Eye (tissue), 1 donor: ENCODE measurements around the gene CAMK1D.
A peak's percentile ranks its signal among the peaks of the same experiment; 100 is the strongest.
"Not testable (repeated sequence)": the region's sequence is repeated elsewhere in the genome, so short reads cannot be mapped to it uniquely, and the experiment has no call there.

Source experiments
- DNase-seq: peaks from one replicate; pipeline ENCODE4 v3.0.0-alpha.2; 2015

Gene CAMK1D

DNA sequence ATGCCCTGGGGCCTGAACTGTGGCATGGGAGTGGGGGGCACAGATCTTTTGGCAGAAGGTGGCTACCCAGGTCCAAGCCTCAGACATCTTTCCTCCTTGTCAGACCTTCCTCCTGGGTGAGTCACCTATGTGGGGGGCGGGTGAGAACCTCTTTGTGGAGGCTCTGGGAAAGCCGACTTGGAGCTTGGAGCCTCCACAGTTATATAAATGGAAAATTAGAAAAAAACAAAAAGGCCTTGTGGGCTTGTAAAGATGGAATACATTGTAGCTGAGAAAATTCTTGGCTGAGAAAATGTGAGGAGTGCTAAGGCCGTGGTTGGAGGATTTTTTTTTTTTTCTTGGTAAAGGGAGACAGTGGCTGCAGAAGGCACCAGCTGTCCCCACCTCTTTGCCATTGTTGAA is 359.7 kb downstream of the CAMK1D start:
- DNase-seq = no peak

DNA sequence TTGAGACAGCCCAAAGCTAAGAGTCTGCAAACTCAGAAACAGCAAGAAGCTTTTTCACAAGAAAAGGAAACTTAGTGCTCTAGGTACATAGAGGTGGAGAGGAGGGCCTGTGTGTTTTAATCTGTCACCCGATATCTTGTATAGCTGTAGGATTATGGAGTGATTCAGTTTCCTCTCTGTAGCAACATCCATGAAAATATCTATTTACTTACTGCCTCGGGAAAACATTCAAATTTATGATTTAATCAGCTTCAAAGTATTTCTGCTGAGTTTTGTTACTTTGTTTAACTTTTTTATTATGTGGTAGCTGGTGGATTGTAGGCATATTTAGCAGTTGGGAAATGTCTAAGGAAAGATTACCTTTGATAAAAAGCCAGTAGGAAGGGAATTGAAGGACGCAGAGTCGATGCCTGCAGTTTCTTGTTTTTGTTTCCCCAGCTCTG is 360.2 kb downstream of the CAMK1D start:
- DNase-seq = no peak

DNA sequence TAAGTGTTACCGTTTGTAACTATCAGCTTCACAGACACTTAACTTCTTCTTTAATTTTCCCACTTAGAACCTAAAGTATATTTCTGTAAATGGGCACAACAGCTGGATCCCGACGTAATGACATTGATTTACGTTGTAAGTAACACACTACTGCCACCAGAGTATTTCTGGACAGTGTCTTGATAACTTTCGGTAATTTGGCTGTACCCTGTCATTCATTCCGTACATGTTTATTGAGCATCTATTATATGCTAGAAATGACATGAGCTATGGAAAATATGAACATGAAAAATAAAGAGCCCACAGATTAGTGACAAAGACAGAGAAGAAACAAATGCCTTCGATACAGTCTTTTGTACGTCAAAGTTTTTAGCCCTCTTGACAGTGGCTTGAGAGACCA is 360.8 kb downstream of the CAMK1D start:
- no peak for DNase-seq

DNA sequence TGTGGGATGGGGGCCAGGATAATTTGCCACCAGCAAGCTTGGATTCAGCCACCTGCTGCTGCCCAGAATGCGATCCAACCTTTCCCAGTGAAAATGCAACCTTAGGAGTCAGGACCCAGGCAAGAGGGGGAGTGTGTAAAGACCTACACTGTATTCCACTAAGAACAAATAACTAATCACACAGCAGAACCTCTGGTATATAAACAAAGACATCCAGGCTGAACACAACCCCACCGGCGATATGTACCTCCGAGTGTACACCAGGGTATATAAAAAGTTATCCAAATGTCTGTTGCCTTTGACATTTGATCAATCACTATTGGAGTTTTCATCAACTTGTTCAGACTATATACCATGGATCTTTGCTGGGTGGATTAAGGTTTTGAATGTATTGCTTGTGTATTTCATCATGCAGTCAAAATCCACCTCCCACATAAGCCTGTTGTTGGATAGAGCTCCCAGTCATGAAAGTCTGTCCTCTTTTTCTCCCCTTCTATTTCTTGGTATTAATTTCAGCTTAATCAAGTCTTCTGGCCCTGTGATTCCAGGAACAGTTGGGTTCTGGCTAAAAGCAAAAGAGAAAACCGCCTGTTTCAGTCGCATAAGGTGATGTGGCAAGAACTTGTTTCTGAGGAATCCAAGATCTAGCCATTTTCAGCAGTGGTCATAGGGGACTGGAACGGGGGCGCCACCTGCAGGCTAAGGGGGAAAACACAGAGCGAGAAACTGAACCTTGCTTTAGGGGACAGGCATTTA is 361.4 kb downstream of the CAMK1D start:
- DNase-seq = peak; percentile 92

DNA sequence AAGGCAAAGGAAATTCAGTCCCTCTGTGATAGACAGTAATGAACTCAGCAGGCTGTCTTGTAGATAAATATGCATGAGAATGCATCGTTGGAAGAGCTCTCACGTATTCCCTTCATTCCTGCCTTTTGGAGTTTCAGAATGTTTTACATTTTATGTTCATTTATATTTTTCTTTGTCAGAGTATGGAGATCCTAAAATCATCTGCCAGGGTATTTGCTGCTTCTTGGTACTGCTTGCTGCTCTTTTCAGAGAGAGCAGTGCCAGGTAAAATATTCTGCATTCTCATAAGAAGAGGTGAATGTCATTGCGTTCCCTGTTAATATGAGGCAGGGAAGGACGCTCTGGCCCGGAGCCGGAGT is 362.0 kb downstream of the CAMK1D start:
- DNase-seq = no peak

DNA sequence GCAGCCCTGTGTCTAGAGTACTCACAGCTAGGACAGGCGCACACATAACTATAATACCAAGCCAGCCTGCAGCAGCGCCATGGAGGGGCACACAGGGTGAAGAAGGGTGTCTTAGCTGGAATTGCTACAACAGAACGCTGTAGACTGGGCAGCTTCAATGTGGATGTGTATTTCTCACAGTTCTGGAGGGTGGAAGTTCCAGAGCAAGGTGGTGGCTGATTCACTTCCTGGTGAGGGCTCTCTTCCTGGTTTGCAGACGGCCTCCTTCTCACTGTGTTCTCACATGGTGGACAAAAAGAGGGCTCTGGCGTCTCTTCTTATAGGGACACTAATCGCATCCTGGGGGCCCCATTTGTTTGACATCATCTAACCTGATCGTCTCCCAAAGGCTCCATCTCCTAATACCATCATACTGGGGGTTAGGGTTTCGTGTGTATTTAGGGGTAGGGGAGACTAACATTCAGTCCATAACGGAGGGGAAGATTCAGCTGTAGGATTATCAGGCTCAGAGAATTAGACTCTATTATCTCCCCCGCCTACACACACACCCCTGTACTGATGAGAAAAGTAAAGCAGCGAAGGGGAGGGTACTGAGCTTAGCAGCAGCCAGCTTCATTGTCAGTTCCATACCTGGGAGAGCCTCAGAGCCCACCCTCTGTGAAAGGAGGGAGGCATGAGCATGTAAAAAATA is 363.1 kb downstream of the CAMK1D start:
- DNase-seq = no peak

DNA sequence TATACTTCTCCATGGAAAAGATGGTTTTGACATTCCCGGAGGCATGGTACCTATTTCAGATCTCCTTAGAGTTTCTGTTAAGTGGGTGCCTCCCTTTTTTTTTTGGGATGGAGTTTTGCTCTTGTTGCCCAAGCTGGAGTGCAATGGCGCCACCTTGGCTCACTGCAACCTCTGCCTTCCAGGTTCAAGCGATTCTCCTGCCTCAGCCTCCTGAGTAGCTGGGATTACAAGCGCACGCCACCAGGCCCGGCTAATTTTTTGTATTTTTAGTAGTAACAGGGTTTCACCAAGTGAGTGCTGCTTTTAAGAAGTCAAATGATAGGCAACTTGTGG is 363.6 kb downstream of the CAMK1D start:
- not testable (repeated sequence) for DNase-seq

DNA sequence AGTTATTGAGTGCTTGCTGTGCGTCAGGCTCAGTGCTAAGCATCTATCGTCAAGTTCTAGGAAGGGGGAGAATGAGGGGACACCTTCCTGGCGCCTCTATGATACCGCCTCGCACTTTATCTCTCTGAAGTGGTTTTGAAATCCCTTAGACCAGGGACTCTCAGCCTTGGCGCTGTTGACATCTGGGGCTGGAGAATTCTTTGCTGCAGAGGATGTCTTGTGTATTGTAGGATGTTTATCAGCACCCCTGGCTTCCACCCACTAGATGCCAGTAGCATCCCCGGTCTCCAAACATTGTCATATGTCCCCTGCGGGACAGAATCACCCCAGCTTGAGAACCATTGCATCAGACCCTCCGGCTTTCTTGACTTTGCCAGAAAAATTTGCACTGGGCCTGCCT is 366.7 kb downstream of the CAMK1D start:
- DNase-seq = no peak

DNA sequence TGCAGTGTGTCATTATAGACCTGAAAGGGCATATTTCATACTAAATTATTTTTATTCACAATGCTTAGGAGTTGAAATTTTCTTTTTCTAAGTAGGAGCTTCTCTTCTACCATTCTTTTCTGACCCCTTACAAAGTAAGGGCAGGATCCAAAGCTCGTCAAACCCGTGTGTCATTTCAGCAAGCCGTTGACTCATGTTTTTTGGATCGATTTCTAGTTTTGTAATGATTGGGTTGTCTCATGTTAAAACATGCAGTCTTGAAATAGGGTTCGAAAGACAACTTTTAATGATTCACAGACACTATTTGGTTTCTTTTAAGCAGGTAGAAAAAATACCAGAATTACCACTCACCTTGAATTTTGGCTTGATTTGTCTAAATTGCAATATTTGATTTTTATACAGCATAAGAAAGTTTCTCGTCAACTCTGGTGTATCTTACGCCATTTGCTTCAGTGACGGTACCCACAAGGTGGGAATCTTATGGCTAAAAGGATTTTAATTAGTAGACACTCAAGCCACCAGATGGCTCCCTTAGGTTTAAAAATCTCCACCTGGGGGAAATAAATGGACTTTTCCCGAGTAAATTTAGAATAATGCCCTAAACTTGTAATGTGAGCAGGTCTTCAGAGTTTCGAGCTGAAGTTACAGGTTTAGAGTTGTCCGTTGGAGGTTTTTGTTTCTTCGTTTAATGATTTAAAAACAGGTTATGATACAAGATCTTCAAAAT is 368.8 kb downstream of the CAMK1D start:
- no peak for DNase-seq

DNA sequence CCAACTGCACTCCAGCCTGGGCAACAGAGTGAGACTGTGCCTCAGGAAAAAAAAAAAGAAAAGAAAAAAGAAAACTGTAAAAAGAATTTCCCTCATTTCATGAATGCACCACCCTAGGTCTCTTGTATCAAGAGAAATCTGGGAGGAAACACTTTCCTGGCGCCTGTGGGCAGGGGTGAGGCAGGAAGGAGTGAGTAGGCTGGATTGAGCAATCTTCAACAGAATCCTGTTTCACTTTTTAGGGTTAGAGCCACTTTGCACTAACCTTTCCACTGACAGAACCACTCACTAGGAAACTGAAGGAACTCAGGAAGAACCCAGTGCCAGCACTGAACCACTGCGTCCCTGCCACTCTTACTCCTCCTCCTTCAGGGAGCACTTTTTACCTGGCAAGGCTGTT is 370.0 kb downstream of the CAMK1D start:
- no peak for DNase-seq

DNA sequence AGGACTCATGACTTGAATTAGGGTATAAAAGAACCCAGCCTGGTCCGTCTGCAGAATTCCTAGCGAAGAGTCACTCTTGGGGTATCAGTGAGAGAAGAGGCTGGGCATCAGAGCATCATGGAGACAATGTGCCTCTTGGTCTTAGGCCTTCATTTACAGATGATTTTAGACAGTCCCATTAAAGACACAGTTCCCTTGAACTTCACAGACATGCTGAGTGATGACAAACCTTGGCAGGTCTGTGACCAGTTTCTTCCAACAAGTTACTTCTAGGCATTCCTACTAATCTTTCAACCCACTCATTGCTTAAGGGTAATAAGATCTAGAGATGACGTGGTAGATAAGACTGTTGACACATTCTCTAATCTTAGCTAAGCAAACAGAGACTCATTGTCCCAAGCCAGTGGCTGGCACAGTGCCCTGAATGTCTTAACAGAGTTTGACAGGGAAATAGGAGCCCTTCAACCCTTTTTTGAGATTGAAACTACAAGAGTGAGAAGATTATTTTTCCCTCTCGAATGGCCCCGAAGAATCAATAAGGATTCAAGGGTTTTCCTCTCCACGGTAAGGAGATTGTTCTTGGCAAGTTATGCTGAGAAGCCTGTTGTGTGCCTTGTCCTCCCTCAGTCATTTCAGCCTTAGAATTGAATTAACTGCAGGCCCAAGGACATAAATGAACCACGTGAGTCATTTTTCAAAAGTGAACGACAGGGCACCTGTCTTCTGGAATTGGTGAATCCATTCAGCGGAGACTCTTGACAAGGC is 371.1 kb downstream of the CAMK1D start:
- DNase-seq = peak; percentile 80

DNA sequence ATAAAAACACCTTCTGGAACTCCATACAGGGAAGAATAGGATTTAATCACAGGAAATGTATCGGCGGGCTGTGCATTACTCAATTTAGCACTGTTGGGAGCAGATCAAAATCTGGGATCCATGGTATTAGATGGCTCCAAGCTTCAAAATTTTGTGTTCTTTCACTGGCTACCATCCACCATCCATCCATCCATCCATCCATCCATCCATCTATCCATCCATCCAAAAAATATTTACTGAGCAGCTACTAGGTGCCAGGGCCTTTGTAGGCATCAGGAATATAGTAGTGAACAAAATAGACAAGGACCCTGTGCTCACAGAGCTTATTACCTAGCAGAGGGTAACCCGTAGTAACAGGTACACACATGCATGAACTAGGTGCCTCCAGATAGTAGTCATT is 372.0 kb downstream of the CAMK1D start:
- no peak for DNase-seq

DNA sequence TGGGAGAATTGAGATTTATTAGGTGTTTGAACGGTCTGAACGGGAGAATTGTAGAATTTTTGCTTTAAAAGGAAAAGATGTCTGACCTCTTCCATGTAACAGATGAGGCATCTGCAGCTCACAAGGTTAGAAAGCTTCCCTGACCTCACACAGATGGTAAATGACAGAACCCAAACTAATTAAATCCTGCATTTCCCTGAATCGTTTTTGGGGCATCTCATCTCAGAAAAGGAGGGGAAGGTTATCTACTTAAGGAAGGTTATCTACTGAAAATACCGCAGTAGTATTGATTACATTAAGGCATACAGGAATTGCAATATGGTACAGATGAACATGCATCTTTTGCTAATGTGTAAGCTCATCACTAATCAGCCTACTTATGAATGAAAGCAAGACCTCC is 373.9 kb downstream of the CAMK1D start:
- no peak for DNase-seq

DNA sequence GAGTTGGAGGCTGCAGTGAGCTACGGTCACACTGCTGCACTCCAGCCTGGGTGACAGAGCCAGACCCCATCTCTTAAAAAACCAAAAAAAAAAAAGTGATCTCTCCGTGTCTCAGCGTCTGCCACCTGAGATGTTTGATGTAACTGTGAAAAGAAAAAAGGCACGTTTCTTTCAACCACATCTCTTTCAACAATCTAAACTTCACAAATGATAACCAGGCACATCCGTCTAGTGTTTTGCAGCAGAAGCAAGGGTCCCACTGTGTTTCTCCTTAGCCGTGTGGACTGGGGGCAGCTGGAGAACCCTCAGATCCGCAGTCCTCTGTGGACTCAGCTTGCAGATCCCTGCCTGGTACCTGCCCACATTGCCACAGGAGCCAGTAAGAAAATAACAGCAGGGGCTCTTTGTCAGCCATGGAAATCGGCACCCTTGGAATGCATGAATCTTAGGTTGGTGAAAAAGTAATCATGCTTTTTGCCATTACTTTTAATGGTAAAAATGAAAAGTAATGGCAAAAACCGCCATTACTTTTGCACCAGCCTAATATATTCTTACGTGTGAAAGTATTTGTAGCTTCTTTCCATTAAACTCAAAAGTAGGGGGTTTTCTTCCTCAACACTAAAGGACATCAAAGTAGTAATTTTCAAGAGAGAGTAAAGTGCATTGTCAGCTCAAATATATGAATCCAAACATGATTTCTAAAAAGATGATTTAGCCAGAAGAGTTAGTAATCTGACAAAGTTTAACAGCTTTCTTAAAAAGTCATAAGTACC is 375.6 kb downstream of the CAMK1D start:
- no peak for DNase-seq

DNA sequence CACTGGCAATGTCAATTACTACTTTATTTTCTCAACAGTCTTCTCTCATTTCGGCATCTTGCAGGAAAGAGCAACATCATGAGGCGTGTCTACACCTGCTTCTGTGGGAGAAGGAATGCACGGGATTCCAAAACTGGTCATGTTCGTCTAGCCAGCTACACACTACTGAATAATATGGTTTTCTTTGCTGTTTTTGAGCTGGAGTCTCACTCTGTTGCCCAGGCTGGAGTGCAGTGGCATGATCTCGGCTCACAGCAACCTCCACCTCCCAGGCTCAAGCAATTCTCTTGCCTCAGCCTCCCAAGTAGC is 376.2 kb downstream of the CAMK1D start:
- DNase-seq = not testable (repeated sequence)

DNA sequence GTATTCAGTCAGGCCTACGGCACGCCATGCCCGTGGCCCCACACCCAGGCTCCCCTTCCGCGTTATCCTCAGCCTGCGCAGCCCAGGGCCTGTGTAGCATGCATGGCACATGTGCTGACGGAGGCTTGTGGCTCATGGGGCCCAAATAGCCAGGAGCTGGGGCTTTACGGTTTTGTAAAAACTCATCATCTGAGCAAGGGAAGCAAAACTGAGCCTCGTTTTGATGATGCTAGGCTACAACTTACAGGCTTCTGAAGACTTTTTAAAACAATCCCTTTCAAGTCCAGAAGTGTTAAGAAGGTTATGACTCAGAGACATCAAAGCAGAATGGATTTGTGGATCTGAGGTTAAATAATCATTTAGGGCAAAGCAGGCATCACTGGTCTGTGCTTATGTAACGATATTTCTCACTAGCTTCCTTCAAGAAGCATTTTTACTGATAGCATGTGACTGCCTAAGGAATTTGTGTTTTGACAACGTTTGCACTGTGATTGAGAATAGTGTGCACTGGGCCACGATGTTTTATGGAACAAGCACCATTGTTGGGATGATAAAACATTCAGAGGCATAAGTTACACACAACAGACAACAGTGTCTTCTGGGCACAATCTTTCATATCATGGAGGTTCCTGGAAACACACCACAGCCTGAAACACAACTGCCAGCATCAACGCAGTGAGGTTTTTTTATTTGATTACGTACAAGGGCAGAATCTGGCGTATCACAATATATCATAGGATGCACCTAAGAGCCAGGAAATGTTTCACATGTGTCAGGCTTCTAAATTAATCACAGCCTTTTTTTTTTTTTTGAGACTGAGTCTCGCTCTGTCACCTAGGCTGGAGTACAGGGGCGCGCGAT is 377.9 kb downstream of the CAMK1D start:
- DNase-seq = peak; percentile 32

DNA sequence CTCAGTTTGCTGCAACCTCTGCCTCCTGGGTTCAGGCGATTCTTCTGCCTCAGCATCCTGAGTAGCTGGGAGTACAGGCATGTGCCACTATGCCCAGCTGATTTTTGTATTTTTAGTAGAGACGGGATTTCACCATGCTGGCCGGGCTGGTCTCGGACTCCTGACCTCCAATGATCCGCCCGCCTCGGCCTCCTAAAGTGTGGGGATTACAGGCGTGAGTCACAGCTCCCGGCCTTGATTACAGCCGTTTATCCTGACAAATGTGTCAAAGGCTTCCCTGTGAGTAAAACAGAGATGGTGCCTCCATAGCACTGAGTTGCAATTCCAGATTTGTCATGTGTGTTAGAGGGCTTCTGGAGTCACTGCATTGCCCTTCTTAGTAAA is 378.5 kb downstream of the CAMK1D start:
- no peak for DNase-seq

DNA sequence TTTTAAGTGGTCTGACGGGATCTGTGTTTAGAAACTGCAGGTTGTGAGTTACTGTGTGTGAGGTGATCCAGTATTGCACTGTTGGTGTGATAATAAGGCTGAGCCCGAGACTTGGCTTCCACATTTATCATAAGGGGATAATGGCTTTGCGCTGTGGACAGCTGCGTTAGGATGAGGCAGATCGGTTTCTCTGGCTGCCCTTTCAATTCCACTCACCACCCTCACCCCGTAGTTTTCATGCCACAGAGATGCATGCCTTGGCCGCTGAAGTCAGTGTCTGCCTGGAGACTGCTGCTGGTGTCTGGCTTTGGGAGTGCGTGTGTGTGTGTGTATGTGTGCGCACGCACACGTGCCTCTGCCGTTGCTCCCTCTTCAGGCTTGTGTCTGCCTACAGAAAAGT is 379.1 kb downstream of the CAMK1D start:
- DNase-seq = no peak

DNA sequence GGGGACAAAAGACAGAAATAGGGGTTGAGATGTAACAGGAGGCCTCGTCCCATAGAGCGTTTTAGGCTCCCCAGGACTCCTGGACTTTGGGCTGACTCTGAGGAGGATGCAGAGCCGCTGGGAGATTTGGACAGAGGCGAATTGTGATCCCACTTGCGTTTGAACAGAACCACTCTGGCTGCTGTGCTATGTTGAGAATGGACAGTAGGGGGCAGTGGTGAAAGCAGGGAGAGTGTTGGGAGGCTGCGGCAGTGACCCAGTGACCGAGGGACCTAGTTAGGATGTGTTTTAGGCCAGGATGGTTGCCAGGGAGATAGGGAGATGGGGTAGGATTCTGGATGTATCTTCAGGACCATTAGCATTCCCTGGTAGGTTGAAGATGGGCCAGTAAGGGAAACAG is 380.5 kb downstream of the CAMK1D start:
- no peak for DNase-seq

DNA sequence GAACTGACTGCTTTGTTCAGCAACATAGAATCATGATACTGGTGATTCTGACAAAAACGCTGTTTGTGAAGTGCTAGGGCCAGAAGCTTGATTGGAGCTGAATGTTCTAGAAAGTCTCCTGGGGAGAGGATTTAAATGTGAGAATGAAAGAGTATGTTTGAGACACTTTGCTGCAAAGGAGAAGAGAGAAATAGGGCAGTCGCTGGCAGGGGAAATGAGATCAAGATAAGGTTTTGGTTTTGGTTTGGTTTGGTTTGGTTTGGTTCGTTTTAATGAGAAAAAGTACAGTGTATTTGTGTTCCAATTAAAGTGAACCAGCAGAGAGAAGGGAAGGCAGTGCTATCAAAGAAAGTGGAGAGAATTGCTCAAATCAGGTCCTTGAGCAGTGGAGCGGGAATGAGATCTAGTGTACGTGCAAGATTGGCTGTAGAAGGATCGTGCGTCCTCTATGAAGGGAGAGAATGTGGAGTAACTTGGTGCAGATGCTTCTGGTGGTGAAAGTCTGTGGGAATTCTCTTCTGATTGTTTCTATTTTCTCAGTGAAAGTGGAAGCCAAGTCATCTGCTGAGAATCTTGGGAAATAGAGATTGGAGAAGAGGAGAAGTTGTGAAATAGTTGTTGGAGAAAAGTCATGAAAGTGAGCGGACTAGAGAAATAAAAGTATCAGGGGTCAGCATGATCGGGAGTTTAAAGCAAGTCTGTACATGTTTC is 381.6 kb downstream of the CAMK1D start:
- no peak for DNase-seq

DNA sequence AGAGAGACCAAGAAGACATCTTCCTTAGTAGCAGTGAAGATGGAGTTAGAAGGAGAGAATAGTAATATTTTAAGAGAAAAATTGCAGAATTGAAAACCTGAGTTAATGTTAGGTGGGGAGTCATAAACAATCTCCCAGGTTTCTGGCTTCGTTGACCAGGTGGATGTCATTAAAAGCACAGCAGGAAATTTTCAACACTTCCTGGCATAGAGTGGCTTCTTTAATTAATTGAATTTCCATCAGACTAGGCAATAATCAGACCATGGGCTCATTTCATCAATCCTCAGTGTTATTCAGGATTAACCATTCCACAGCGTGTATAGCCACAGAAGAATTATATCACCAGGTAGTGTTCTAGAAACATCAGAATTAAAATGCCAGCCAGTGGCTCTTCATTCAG is 383.9 kb downstream of the CAMK1D start:
- no peak for DNase-seq
